Heart right ventricle (tissue), 16 donors: ENCODE data around the gene UBE3C. TPM values are rescaled to one million over a fixed set of nuclear protein-coding genes. Genes with fewer than 3 reads are reported as not detected.
A peak's percentile ranks its signal among the peaks of the same experiment; 100 is the strongest.

Experiments
- ATAC-seq, 8 donors: fragments of 200-7000 bp; cut with Tn5 transposase; one replicate each; pipeline ENCODE4 v1.9.1; 2020; ENCODE audit warnings: mild to moderate bottlenecking in 8 of 8, moderate library complexity in 8 of 8, moderate number of reproducible peaks in 1 of 8
- DNase-seq, 2 donors: peaks; one replicate each; pipeline ENCODE4 v3.0.0-alpha.2; 2020
- H3K27ac ChIP-seq, 10 donors: fragments of 200-600 bp; sonication (generic) in 2 of 10; one replicate each; pipeline versions ENCODE4 v1.5.0 to v1.8.0; 2020 to 2022; ENCODE audit warnings: mild to moderate bottlenecking in 3 of 10
- H3K27me3 ChIP-seq, 7 donors: fragments of 200-600 bp; one replicate each; pipeline ENCODE4 v1.8.0; 2021 to 2022; ENCODE audit warnings: mild to moderate bottlenecking in 2 of 7
- H3K36me3 ChIP-seq, 9 donors: fragments of 200-600 bp; sonication (generic) in 1 of 9; one replicate each; pipeline versions ENCODE4 v1.5.0 to v1.8.0; 2020 to 2022; ENCODE audit warnings: mild to moderate bottlenecking in 2 of 9
- H3K4me1 ChIP-seq, 9 donors: fragments of 200-600 bp; sonication (generic) in 1 of 9; one replicate each; pipeline versions ENCODE4 v1.5.0 to v1.8.0; 2020 to 2022; ENCODE audit warnings: mild to moderate bottlenecking in 4 of 9
- H3K4me3 ChIP-seq, 10 donors: fragments of 200-600 bp; sonication (generic) in 2 of 10; one replicate each; pipeline versions ENCODE4 v1.5.0 to v1.8.0; 2020 to 2022; ENCODE audit warnings: mild to moderate bottlenecking in 7 of 10, moderate library complexity in 2 of 10
- H3K9me3 ChIP-seq, 11 donors: fragments of 200-600 bp in 10 of 11; sonication (generic) in 2 of 11; one replicate each; pipeline versions ENCODE4 v1.5.0 to v1.8.0; 2013 to 2022; ENCODE audit warnings: mild to moderate bottlenecking in 2 of 11, control low read depth in 1 of 11, moderate library complexity in 1 of 11
- whole genome bisulfite sequencing, 2 donors: extraction: QIAGEN DNeasy Blood & Tissue Kit; methylation state at CpG; one replicate each; pipeline ENCODE4 v1.1.7; 2013; ENCODE audit warnings: inconsistent platforms in 1 of 2; 5-methylcytosine and 5-hydroxymethylcytosine counted together
- intact Hi-C, 10 donors: fragments of 100-400 bp; cut with DNase I; formaldehyde crosslinking; loops; one replicate each; pipeline versions ENCODE4 v1.11.1 to v1.14.2; 2022
- polyA plus RNA-seq, 2 donors: library from polyadenylated mRNA; stranded (reverse); fragments of 200-250 nt; gene quantifications; one replicate each; pipeline ENCODE4 v1.2.3, GENCODE V29; 2013
- total RNA-seq, 10 donors: library from RNA; stranded (reverse); fragmentation: NEBNext Ultra II Directional in 3 of 10; extraction: Animal tissue kit (Norgen Biotek cat#: 25700) in 3 of 10; gene quantifications; one replicate each; pipeline versions ENCODE4 v1.2.1 to v1.2.4, GENCODE V29; 2021 to 2023
- TF ChIP-seq, protein P1 (sequence below), 9 donors: fragments of 200-600 bp; sonication (generic) in 2 of 9; IDR thresholded peaks; one replicate each; pipeline versions ENCODE4 v1.5.0 to v1.8.0; 2021 to 2022; ENCODE audit warnings: antibody characterized with exemption in 9 of 9, mild to moderate bottlenecking in 5 of 9, moderate library complexity in 1 of 9
- donor health status: Arrhythmogenic right ventricular cardiomyopathy.
- donor health status: ischemic (EF 13 %, LVEDD 7.1; RV severe dilation, severe dysfunction).
- donor health status: healthy with polysubstance abuse.
- donor health status: DM: no; HTN: yes; CAD: no.
- donor health status: DM: no; HTN: no; CAD: no.
- donor health status: ischemic (EF 25% LVEDD 6.9; RV normal size, moderate dysfunction).
- donor health status: ischemic (EF 25% LVEDD 5.7; RV mildly dilated, moderate dysfunction).
- donor health status: healthy.
- donor health status: DM: yes; HTN: yes; CAD: no.
- donor health status: Ischemic cardiomyopathy.
- donor health status: ischemic (EF 35%, LVEDD 5.7; RV mildly dilated, moderate dysfunction).
- donor health status: nonischemic (EF 11% LVEDD 7.7; RV severe dilation, severe dysfunction).
- donor health status: DM: yes; HTN: yes; CAD: no.
- donor health status: PGD.
- donor health status: ischemic (EF 29% LVEDD 5.4; RV normal size, mild dysfunction).
- donor health status: nonischemic (EF 23%, LVEDD 6.1; RV moderate dilation, normal function).

Gene UBE3C
- total and polyA plus RNA-seq, 12 donors = 10.5 to 53.8 (median 48.8) TPM

DNA sequence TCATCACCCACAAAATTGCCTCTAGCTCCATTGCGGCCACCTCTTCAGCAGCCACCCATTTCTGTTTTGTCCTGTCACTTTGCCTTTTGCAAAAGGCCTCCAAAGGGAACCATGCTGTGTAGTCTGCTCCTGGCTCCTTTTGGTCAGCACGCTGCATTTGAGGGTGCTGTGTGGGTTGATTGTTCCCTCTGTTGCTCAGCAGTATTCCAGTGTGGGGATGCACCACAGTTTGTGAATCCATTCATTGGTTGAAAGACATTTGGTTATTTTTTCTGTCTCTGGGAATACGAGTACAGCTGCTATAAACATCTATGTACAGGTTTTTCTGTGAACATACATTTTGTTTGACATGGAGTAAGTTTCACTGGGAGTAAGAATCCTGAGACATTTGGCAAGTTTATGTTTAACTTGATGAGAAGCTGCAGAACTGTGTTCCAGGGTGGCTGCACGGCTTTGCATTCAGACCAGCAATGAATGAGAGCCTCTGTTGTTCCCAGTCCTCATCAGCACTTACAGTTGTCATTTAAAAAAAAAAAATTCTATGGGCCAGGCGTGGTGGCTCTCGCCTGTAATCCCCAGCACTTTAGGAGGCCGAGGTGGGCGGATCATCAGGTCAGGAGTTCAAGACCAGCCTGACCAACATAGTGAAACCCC, 82.3 kb downstream of the UBE3C start:
- TF ChIP-seq, protein P1, sequence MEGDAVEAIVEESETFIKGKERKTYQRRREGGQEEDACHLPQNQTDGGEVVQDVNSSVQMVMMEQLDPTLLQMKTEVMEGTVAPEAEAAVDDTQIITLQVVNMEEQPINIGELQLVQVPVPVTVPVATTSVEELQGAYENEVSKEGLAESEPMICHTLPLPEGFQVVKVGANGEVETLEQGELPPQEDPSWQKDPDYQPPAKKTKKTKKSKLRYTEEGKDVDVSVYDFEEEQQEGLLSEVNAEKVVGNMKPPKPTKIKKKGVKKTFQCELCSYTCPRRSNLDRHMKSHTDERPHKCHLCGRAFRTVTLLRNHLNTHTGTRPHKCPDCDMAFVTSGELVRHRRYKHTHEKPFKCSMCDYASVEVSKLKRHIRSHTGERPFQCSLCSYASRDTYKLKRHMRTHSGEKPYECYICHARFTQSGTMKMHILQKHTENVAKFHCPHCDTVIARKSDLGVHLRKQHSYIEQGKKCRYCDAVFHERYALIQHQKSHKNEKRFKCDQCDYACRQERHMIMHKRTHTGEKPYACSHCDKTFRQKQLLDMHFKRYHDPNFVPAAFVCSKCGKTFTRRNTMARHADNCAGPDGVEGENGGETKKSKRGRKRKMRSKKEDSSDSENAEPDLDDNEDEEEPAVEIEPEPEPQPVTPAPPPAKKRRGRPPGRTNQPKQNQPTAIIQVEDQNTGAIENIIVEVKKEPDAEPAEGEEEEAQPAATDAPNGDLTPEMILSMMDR (IDR thresholded peaks at IDR 0.05) = no peak
- no peaks in the 10 kb centered on the region for H3K9me3 ChIP-seq
- H3K36me3 ChIP-seq = peaks cover 0 to 100% (median 22%) of the 10 kb centered on the region in 9 donors
- intact Hi-C loops = no loop called here
- ATAC-seq = no peak
- H3K27me3 ChIP-seq = no peaks in the 10 kb centered on the region
- H3K4me3 ChIP-seq = no peak overlapping the region
- no peak overlapping the region for H3K27ac ChIP-seq
- no peak for DNase-seq
- WGBS, 2 donors = 94 to 95% methylated on average over 8 of the region's 8 CpGs
- H3K4me1 ChIP-seq = no peaks in the 10 kb centered on the region

DNA sequence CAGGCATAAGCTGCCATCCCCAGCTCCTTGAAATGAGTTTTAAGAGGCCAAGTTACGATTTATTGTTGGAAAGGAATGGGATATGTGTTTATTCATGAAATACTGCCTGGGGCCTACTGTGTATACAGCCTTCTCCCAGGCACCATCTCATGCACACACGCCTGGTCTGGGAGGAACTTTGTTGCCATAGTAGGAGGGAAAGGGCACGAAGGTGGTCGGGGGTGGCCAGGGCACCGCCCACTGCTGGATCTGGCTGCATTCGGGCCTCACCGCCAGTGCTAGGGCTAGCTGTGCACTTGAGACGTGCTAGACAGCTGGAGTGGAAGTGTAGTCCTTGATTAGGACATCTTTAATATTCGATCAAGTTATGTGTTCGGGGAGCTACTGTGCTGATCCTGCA, 84.0 kb downstream of the UBE3C start:
- TF ChIP-seq, protein P1 (IDR thresholded peaks at IDR 0.05) = no peak
- intact Hi-C loops = no loop called here
- no peak overlapping the region for H3K4me3 ChIP-seq
- no peaks in the 10 kb centered on the region for H3K27me3 ChIP-seq
- DNase-seq = no peak
- no peaks in the 10 kb centered on the region for H3K9me3 ChIP-seq
- no peak overlapping the region for H3K27ac ChIP-seq
- peaks cover 0 to 100% (median 18%) of the 10 kb centered on the region in 9 donors for H3K36me3 ChIP-seq
- no peak for ATAC-seq
- WGBS, 2 donors = 90 to 92% methylated on average over 10 of the region's 10 CpGs
- peaks cover 0 to 6% (median 0%) of the 10 kb centered on the region in 9 donors for H3K4me1 ChIP-seq

DNA sequence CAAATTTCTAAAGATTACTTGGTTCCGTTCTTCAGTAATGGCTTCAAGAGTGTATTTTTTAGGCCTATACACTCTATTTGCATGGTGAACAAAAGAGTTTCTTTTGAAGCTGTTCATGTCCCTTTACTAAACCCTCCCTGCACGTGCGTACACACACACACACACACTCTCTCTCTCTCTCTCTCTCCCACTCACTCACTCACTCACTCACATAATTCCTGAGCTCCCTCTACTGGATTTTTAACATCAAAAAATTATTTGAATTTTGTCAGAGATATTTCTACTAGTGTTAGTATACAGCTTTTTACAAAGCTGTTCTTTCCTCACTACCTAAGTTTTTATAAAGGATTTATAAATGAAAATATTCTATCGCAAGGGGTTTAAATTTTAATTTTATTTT, 85.9 kb downstream of the UBE3C start:
- peaks cover 0 to 100% (median 12%) of the 10 kb centered on the region in 9 donors for H3K36me3 ChIP-seq
- ATAC-seq = no peak
- DNase-seq = no peak
- intact Hi-C loops = no loop called here
- H3K4me1 ChIP-seq = peaks cover 0 to 6% (median 0%) of the 10 kb centered on the region in 9 donors
- no peak overlapping the region for H3K27ac ChIP-seq
- H3K27me3 ChIP-seq = no peaks in the 10 kb centered on the region
- H3K4me3 ChIP-seq = no peak overlapping the region
- H3K9me3 ChIP-seq = no peaks in the 10 kb centered on the region
- WGBS, 2 donors = 70 to 75% methylated on average over 4 of the region's 4 CpGs
- TF ChIP-seq, protein P1 (IDR thresholded peaks at IDR 0.05) = peak in 1 of 9 donors; percentile 6

DNA sequence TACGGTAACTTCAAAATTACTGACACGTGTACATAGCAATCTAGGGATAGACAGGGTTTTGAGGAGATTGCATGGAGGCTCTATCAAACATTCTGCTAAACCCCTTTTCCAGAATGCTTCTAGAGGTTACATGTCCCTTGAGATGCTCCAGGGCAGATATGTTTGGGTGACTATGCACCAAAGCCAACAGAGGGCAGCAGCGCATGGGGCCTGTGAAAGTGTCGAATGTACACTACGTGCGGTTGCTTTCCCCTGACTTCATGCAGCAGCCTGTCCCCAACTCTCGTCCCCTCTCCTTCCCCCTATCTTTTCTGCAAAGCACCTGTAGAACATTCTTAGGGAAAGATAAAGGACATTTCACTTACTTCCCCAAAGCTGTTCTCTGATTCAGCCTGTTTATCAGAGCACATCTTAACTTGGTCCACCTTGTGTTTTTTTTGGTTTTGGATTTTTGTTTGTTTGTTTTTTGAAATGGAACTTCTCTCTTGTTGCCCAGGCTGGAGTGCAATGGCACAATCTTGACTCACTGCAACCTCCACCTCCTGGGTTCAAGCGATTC, 90.2 kb downstream of the UBE3C start:
- Histone ChIP-seq H3K9me3 (no peaks in the 10 kb centered on the region), H3K4me1 (peaks cover 0 to 6% (median 0%) of the 10 kb centered on the region in 9 donors), H3K27me3 (no peaks in the 10 kb centered on the region), H3K4me3 (no peak overlapping the region), H3K36me3 (peaks cover 0 to 100% (median 22%) of the 10 kb centered on the region in 9 donors), H3K27ac (no peak overlapping the region)
- ATAC-seq = peak in 3 of 8 donors; percentile 39 to 69 (median 47)
- DNase-seq = no peak
- TF ChIP-seq, protein P1 (IDR thresholded peaks at IDR 0.05) = peak in 7 of 9 donors; percentile 21 to 45 (median 34)
- intact Hi-C loops = no loop called here
- 77 to 80% methylated on average over 8 of the region's 8 CpGs for WGBS, 2 donors
